ENCODE measurements around the gene SLX1A. TPM values are rescaled to one million over a fixed set of nuclear protein-coding genes. Genes with fewer than 3 reads are reported as not detected.
"Not testable (repeated sequence)": the region's sequence is repeated elsewhere in the genome, so short reads cannot be mapped to it uniquely, and the experiment has no call there.

SLX1A gene
- polyA plus RNA-seq, 3 donors: 22.3 to 39.8 (median 23.1) TPM

- DNase-seq (ENCODE audit: extremely low read depth in 1 of 11, low read depth in 9 of 11, low spot score in 4 of 11): no peak
Observed at GRCh38 chr16:30179195-30179594, 14.5 kb upstream of the SLX1A start.

GRCh38 chr16:30179931-30180330, 13.7 kb upstream of the SLX1A start:
- no peak for DNase-seq (ENCODE audit: extremely low read depth in 1 of 11, low read depth in 9 of 11, low spot score in 4 of 11)

- no peak for DNase-seq (ENCODE audit: extremely low read depth in 1 of 11, low read depth in 9 of 11, low spot score in 4 of 11)
Observed at GRCh38 chr16:30180741-30181140, 12.9 kb upstream of the SLX1A start.

GRCh38 chr16:30183233-30184095, 10.2 kb upstream of the SLX1A start, which contains the start of gene CORO1A:
Gene CORO1A (plus strand): TSS chr16:30183602. CDS start chr16:30185210, 1,608 bp downstream.
- DNase-seq (ENCODE audit: extremely low read depth in 1 of 11, low read depth in 9 of 11, low spot score in 4 of 11): peak in 10 of 11 donors; percentile 41 to 76 (median 68)

- no peak for DNase-seq (ENCODE audit: extremely low read depth in 1 of 11, low read depth in 9 of 11, low spot score in 4 of 11)
Observed at GRCh38 chr16:30184096-30184890, 9.4 kb upstream of the SLX1A start.

GRCh38 chr16:30184891-30185682, 8.6 kb upstream of the SLX1A start:
- DNase-seq (ENCODE audit: extremely low read depth in 1 of 11, low read depth in 9 of 11, low spot score in 4 of 11): no peak

- no peak for DNase-seq (ENCODE audit: extremely low read depth in 1 of 11, low read depth in 9 of 11, low spot score in 4 of 11)
Observed at GRCh38 chr16:30185683-30186421, 7.8 kb upstream of the SLX1A start.

GRCh38 chr16:30186444-30186781, 7.3 kb upstream of the SLX1A start:
- no peak for DNase-seq (ENCODE audit: extremely low read depth in 1 of 11, low read depth in 9 of 11, low spot score in 4 of 11)

- DNase-seq (ENCODE audit: extremely low read depth in 1 of 11, low read depth in 9 of 11, low spot score in 4 of 11): no peak
Observed at GRCh38 chr16:30186782-30187555, 6.7 kb upstream of the SLX1A start.

- DNase-seq (ENCODE audit: extremely low read depth in 1 of 11, low read depth in 9 of 11, low spot score in 4 of 11): no peak
Observed at GRCh38 chr16:30187556-30187865, 6.2 kb upstream of the SLX1A start.

- no peak for DNase-seq (ENCODE audit: extremely low read depth in 1 of 11, low read depth in 9 of 11, low spot score in 4 of 11)
Observed at GRCh38 chr16:30187971-30188561, 5.6 kb upstream of the SLX1A start.

GRCh38 chr16:30191158-30191557, 2.5 kb upstream of the SLX1A start:
- not testable (repeated sequence) for DNase-seq (ENCODE audit: extremely low read depth in 1 of 11, low read depth in 9 of 11, low spot score in 4 of 11)

- DNase-seq (ENCODE audit: extremely low read depth in 1 of 11, low read depth in 9 of 11, low spot score in 4 of 11): not testable (repeated sequence)
Observed at GRCh38 chr16:30193098-30193497, 577 bp upstream of the SLX1A start.

GRCh38 chr16:30194172-30194925, 674 bp downstream of the SLX1A start:
- not testable (repeated sequence) for DNase-seq (ENCODE audit: extremely low read depth in 1 of 11, low read depth in 9 of 11, low spot score in 4 of 11)

- DNase-seq (ENCODE audit: extremely low read depth in 1 of 11, low read depth in 9 of 11, low spot score in 4 of 11): not testable (repeated sequence)
Observed at GRCh38 chr16:30197001-30197400, 3.3 kb downstream of the SLX1A start.

- not testable (repeated sequence) for DNase-seq (ENCODE audit: extremely low read depth in 1 of 11, low read depth in 9 of 11, low spot score in 4 of 11)
Observed at GRCh38 chr16:30199049-30199448, 5.4 kb downstream of the SLX1A start, which contains the start of gene SULT1A3. Gene SULT1A3 (plus strand): TSS chr16:30199255. CDS start chr16:30200729, 1,474 bp downstream.

Measured in renal cortex interstitium (tissue), 11 donors.